Forelimb muscle (tissue), 1 donor: ENCODE measurements around the gene RRM2. TPM values are rescaled to one million over a fixed set of nuclear protein-coding genes. Genes with fewer than 3 reads are reported as not detected.

Experiments
- DNase-seq: peaks from one replicate; pipeline ENCODE4 v3.0.0-alpha.2; 2013; ENCODE audit warnings: low read depth
- polyA plus RNA-seq: library from polyadenylated mRNA; unstranded; fragments of 120-200 nt; gene quantifications from one replicate; pipeline ENCODE4 v1.2.1, GENCODE V29; 2013; ENCODE audit not compliant: insufficient read length

Gene RRM2
- 26.8 TPM for polyA plus RNA-seq

- DNase-seq = peak; percentile 75
These were observed at the start of gene RRM2 for GRCh38 chr2:10122500-10123280. Gene RRM2 (plus strand): TSS chr2:10122739. CDS start chr2:10122799, 60 bp downstream.

- DNase-seq = no peak
These were observed 48.8 kb upstream of the RRM2 start for GRCh38 chr2:10073706-10074105.

- no peak for DNase-seq
These were observed 47.4 kb upstream of the RRM2 start for GRCh38 chr2:10075101-10075500.

GRCh38 chr2:10075571-10076209 lies 46.8 kb upstream of the RRM2 start:
- no peak for DNase-seq

GRCh38 chr2:10076511-10076910 lies 46.0 kb upstream of the RRM2 start:
- no peak for DNase-seq

- DNase-seq = no peak
These were observed 45.5 kb upstream of the RRM2 start for GRCh38 chr2:10076988-10077527.

- DNase-seq = no peak
These were observed 44.5 kb upstream of the RRM2 start for GRCh38 chr2:10078001-10078400.

GRCh38 chr2:10078704-10079265 lies 43.8 kb upstream of the RRM2 start:
- DNase-seq = no peak

- no peak for DNase-seq
These were observed 43.2 kb upstream of the RRM2 start for GRCh38 chr2:10079266-10079869.

GRCh38 chr2:10079870-10080535 lies 42.5 kb upstream of the RRM2 start, which contains the start of gene CYS1:
Gene CYS1 (minus strand): TSS chr2:10080411. CDS start chr2:10080223, 188 bp downstream.
- DNase-seq = no peak

GRCh38 chr2:10080536-10081304 lies 41.8 kb upstream of the RRM2 start:
- no peak for DNase-seq

GRCh38 chr2:10083046-10083445 lies 39.5 kb upstream of the RRM2 start:
- DNase-seq = no peak

GRCh38 chr2:10083692-10084211 lies 38.8 kb upstream of the RRM2 start:
- DNase-seq = no peak

GRCh38 chr2:10084223-10084865 lies 38.2 kb upstream of the RRM2 start:
- no peak for DNase-seq

- no peak for DNase-seq
These were observed 37.4 kb upstream of the RRM2 start for GRCh38 chr2:10085043-10085667.

- no peak for DNase-seq
These were observed 36.9 kb upstream of the RRM2 start for GRCh38 chr2:10085668-10086059.

- DNase-seq = no peak
These were observed 35.6 kb upstream of the RRM2 start for GRCh38 chr2:10086950-10087349.

GRCh38 chr2:10087360-10087759 lies 35.2 kb upstream of the RRM2 start:
- no peak for DNase-seq

- no peak for DNase-seq
These were observed 32.9 kb upstream of the RRM2 start for GRCh38 chr2:10089565-10090190.
